Transverse colon (tissue), 4 donors: ENCODE results near the gene MS4A6A.

ENCODE experiments used
- POLR2AphosphoS5 ChIP-seq, 3 donors: sonication (generic); formaldehyde crosslinking; IDR thresholded peaks; one replicate each; pipeline ENCODE4 v1.6.1; 2016; ENCODE audit warnings: antibody characterized with exemption in 3 of 3
- TF ChIP-seq, protein P1 (sequence below), 5 experiments: fragments of 200-600 bp in 3 of 5; fragments of 450-650 bp in 2 of 5; sonication (generic) in 3 of 5; IDR thresholded peaks; 1 replicate in 2 of 5; 2 replicates in 3 of 5; pipeline ENCODE4 v1.5.1; 2016 to 2017; ENCODE audit warnings: antibody characterized with exemption in 5 of 5, inconsistent platforms in 3 of 5, mild to moderate bottlenecking in 2 of 5, moderate library complexity in 1 of 5

DNA sequence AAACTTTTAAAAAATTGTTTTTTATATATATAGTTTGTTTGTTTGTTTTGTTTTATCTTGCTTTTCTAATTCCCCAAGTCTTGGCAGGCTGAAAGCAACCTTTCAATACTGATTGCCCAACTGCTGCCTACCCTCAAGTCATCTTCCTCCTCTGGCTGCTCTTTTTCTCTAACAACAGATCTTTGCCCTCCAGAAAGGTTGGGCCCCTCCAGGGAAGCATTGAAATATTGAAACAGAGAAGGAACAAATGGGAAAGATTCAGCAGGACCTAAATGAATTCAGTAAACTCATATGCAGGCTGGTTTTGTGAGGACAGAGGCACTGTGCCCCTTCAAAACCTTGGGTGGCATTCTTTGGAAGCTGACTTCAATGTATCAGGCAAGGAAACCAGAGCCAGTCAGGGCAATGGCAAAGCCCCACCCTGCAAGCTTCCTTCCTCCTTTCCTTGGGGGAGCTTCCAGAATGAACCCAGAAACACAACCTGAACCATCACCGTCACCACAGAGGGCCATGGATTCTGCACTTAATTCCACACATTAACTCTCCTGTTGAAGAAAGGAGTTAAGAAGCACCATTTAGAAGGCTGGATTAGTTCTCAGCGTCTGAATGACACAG, 815 bp upstream of the MS4A6A start:
- TF ChIP-seq, protein P1, sequence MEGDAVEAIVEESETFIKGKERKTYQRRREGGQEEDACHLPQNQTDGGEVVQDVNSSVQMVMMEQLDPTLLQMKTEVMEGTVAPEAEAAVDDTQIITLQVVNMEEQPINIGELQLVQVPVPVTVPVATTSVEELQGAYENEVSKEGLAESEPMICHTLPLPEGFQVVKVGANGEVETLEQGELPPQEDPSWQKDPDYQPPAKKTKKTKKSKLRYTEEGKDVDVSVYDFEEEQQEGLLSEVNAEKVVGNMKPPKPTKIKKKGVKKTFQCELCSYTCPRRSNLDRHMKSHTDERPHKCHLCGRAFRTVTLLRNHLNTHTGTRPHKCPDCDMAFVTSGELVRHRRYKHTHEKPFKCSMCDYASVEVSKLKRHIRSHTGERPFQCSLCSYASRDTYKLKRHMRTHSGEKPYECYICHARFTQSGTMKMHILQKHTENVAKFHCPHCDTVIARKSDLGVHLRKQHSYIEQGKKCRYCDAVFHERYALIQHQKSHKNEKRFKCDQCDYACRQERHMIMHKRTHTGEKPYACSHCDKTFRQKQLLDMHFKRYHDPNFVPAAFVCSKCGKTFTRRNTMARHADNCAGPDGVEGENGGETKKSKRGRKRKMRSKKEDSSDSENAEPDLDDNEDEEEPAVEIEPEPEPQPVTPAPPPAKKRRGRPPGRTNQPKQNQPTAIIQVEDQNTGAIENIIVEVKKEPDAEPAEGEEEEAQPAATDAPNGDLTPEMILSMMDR (IDR thresholded peaks at IDR 0.05) = no peak
- peak in 1 of 3 donors; percentile 11 for TF ChIP-seq POLR2AphosphoS5 (IDR thresholded peaks at IDR 0.05)
